Upper lobe of left lung (tissue), 6 donors: Measurements from ENCODE around the gene SULT1B1. TPM values are rescaled to one million over a fixed set of nuclear protein-coding genes. Genes with fewer than 3 reads are reported as not detected.
"Not testable (repeated sequence)": the region's sequence is repeated elsewhere in the genome, so short reads cannot be mapped to it uniquely, and the experiment has no call there.

ENCODE experiments used
- ATAC-seq, 2 donors: fragments of 200-7000 bp; cut with Tn5 transposase; one replicate each; pipeline ENCODE4 v1.9.1; 2022; ENCODE audit warnings: mild to moderate bottlenecking in 2 of 2, moderate library complexity in 2 of 2; ENCODE audit not compliant: low FRiP score in 2 of 2
- DNase-seq, 2 donors: peaks; one replicate each; pipeline ENCODE4 v3.0.0-alpha.2; 2019 to 2020
- H3K27ac ChIP-seq, 4 donors: fragments of 200-600 bp; sonication (generic); one replicate each; pipeline ENCODE4 v1.5.1; 2016 to 2019
- H3K27me3 ChIP-seq, 4 donors: fragments of 200-600 bp; sonication (generic); one replicate each; pipeline ENCODE4 v1.5.1; 2017 to 2019
- H3K36me3 ChIP-seq, 4 donors: fragments of 200-600 bp; sonication (generic); one replicate each; pipeline ENCODE4 v1.5.1; 2016 to 2019
- H3K4me1 ChIP-seq, 4 donors: fragments of 200-600 bp; sonication (generic); one replicate each; pipeline ENCODE4 v1.5.1; 2018 to 2019
- H3K4me3 ChIP-seq, 4 donors: fragments of 200-600 bp; sonication (generic); one replicate each; pipeline ENCODE4 v1.5.1; 2017 to 2019; ENCODE audit warnings: mild to moderate bottlenecking in 2 of 4, moderate library complexity in 1 of 4
- H3K9me3 ChIP-seq, 4 donors: fragments of 200-600 bp; sonication (generic); one replicate each; pipeline ENCODE4 v1.5.1; 2018 to 2019
- CTCF ChIP-seq, 6 experiments: fragments of 450-650 bp in 4 of 6; fragments of 200-600 bp in 2 of 6; sonication (generic) in 2 of 6; IDR thresholded peaks; one replicate each; pipeline ENCODE4 v1.5.1; 2016 to 2019; ENCODE audit warnings: antibody characterized with exemption in 6 of 6
- EP300 ChIP-seq, 4 donors: sonication (generic); formaldehyde crosslinking; IDR thresholded peaks; one replicate each; pipeline ENCODE4 v1.5.1; 2017; ENCODE audit warnings: antibody characterized with exemption in 4 of 4, control low read depth in 2 of 4
- POLR2A ChIP-seq, 4 donors: fragments of 450-650 bp; IDR thresholded peaks; one replicate each; pipeline ENCODE4 v1.5.1; 2016 to 2017; ENCODE audit warnings: antibody characterized with exemption in 4 of 4, mild to moderate bottlenecking in 2 of 4
- POLR2AphosphoS5 ChIP-seq, 2 donors: sonication (generic); formaldehyde crosslinking; IDR thresholded peaks; one replicate each; pipeline ENCODE4 v1.5.1; 2017; ENCODE audit warnings: antibody characterized with exemption in 2 of 2
- WGBS, 2 donors: methylation state at CpG; one replicate each; pipeline ENCODE4 v1.1.5; 2017 to 2018; 5-methylcytosine and 5-hydroxymethylcytosine counted together
- total RNA-seq, 6 donors: library from RNA; depleted of rRNA in 4 of 6; stranded (reverse); fragments of >200 nt in 4 of 6; gene quantifications; one replicate each; pipeline versions ENCODE4 v1.1.0 to v1.2.1, GENCODE V29; 2016 to 2021
- donor health status: DM: no; HTN: no; CAD: no; lungs with moderate emphysema.
- donor health status: DM: no; HTN: yes; CAD: no; lungs with severe emphysema.

SULT1B1 gene
- total RNA-seq, 6 donors from 2014 or later: 2.1 to 12.9 (median 4.9) TPM

GRCh38 chr4:69780141-69780540 is 19.7 kb upstream of the SULT1B1 start:
- Histone ChIP-seq H3K4me1 (no peaks in the 10 kb centered on the region), H3K36me3 (no peaks in the 10 kb centered on the region), H3K27ac (no peak overlapping the region), H3K27me3 (no peaks in the 10 kb centered on the region), H3K9me3 (no peaks in the 10 kb centered on the region), H3K4me3 (no peak overlapping the region)
- WGBS, 2 donors: 78 to 79% methylated on average over 1 of the region's 1 CpG
- no peak for TF ChIP-seq POLR2A (IDR thresholded peaks at IDR 0.05)
- no peak for TF ChIP-seq POLR2AphosphoS5 (IDR thresholded peaks at IDR 0.05)
- TF ChIP-seq EP300 (IDR thresholded peaks at IDR 0.05): no peak
- no peak for TF ChIP-seq CTCF (IDR thresholded peaks at IDR 0.05)
- ATAC-seq (no peak), DNase-seq (no peak)

- H3K4me1 ChIP-seq: no peaks in the 10 kb centered on the region
- no peaks in the 10 kb centered on the region for H3K9me3 ChIP-seq
- no peak for ATAC-seq
- H3K27ac ChIP-seq: no peak overlapping the region
- H3K36me3 ChIP-seq: no peaks in the 10 kb centered on the region
- WGBS, 2 donors: 57 to 61% methylated on average over 3 of the region's 3 CpGs
- H3K27me3 ChIP-seq: no peaks in the 10 kb centered on the region
- no peak overlapping the region for H3K4me3 ChIP-seq
- TF ChIP-seq POLR2A (IDR thresholded peaks at IDR 0.05) (no peak), CTCF (IDR thresholded peaks at IDR 0.05) (no peak), EP300 (IDR thresholded peaks at IDR 0.05) (no peak), POLR2AphosphoS5 (IDR thresholded peaks at IDR 0.05) (no peak)
- DNase-seq: no peak
Observed at GRCh38 chr4:69776696-69777095, 16.3 kb upstream of the SULT1B1 start.

GRCh38 chr4:69775321-69775867 is 15.0 kb upstream of the SULT1B1 start:
- H3K4me1 ChIP-seq: no peaks in the 10 kb centered on the region
- ATAC-seq (no peak), DNase-seq (no peak)
- 91 to 92% methylated on average over 2 of the region's 2 CpGs for WGBS, 2 donors
- H3K27ac ChIP-seq: no peak overlapping the region
- TF ChIP-seq POLR2A (IDR thresholded peaks at IDR 0.05) (no peak), CTCF (IDR thresholded peaks at IDR 0.05) (no peak), POLR2AphosphoS5 (IDR thresholded peaks at IDR 0.05) (no peak), EP300 (IDR thresholded peaks at IDR 0.05) (no peak)
- no peaks in the 10 kb centered on the region for H3K9me3 ChIP-seq
- H3K27me3 ChIP-seq: no peaks in the 10 kb centered on the region
- H3K36me3 ChIP-seq: no peaks in the 10 kb centered on the region
- no peak overlapping the region for H3K4me3 ChIP-seq

- ATAC-seq: no peak
- 57 to 73% methylated on average over 3 of the region's 3 CpGs for WGBS, 2 donors
- no peaks in the 10 kb centered on the region for H3K9me3 ChIP-seq
Observed at GRCh38 chr4:69773484-69773883, 13.1 kb upstream of the SULT1B1 start.

GRCh38 chr4:69768554-69768953 is 8.1 kb upstream of the SULT1B1 start:
- not testable (repeated sequence) for DNase-seq, H3K4me3 ChIP-seq, H3K4me1 ChIP-seq, ATAC-seq, H3K27me3 ChIP-seq, H3K9me3 ChIP-seq, H3K27ac ChIP-seq, H3K36me3 ChIP-seq
- WGBS, 2 donors: 37 to 54% methylated on average over 3 of the region's 3 CpGs

More at GRCh38 chr4:69773484-69773883, 13.1 kb upstream of the SULT1B1 start:
- Histone ChIP-seq H3K36me3 (no peaks in the 10 kb centered on the region), H3K4me1 (no peaks in the 10 kb centered on the region), H3K27ac (no peak overlapping the region), H3K4me3 (no peak overlapping the region), H3K27me3 (no peaks in the 10 kb centered on the region)
- TF ChIP-seq POLR2A (IDR thresholded peaks at IDR 0.05): no peak
- TF ChIP-seq EP300 (IDR thresholded peaks at IDR 0.05): no peak
- TF ChIP-seq CTCF (IDR thresholded peaks at IDR 0.05): no peak
- no peak for TF ChIP-seq POLR2AphosphoS5 (IDR thresholded peaks at IDR 0.05)
- DNase-seq: no peak
